HUES64 (cell line): ENCODE results near the gene TMEM140.

Source experiments
- H3K27ac ChIP-seq: 2 replicates; pipeline ENCODE4 v1.7.0; 2013; ENCODE audit warnings: low read depth, low read length, inconsistent platforms
- H3K27me3 ChIP-seq: 2 replicates; pipeline ENCODE4 v1.6.1; 2013; ENCODE audit warnings: mild to moderate bottlenecking, low read length; ENCODE audit not compliant: insufficient read depth
- H3K36me3 ChIP-seq: 2 replicates; pipeline ENCODE4 v1.6.1; 2013; ENCODE audit warnings: mild to moderate bottlenecking, low read length; ENCODE audit not compliant: insufficient read depth
- H3K4me1 ChIP-seq: 2 replicates; pipeline ENCODE4 v1.6.1; 2013; ENCODE audit warnings: mild to moderate bottlenecking, low read length, moderate library complexity; ENCODE audit not compliant: insufficient read depth
- H3K4me3 ChIP-seq: 2 replicates; pipeline ENCODE4 v1.5.1; 2013; ENCODE audit warnings: mild to moderate bottlenecking, low read length, moderate library complexity
- H3K9ac ChIP-seq: 2 replicates; pipeline ENCODE4 v1.6.1; 2013; ENCODE audit warnings: mild to moderate bottlenecking, low read depth, low read length
- H3K9me3 ChIP-seq: 2 replicates; pipeline ENCODE4 v1.6.1; 2013; ENCODE audit warnings: low read depth, low read length; ENCODE audit not compliant: insufficient read depth
- WGBS: fragments of 150-250, 120-280 bp; methylation state at CpG from one replicate; pipeline ENCODE4 v1.1.7; 2013; ENCODE audit warnings: missing lambda C conversion rate; 5-methylcytosine and 5-hydroxymethylcytosine counted together

TMEM140 gene

DNA sequence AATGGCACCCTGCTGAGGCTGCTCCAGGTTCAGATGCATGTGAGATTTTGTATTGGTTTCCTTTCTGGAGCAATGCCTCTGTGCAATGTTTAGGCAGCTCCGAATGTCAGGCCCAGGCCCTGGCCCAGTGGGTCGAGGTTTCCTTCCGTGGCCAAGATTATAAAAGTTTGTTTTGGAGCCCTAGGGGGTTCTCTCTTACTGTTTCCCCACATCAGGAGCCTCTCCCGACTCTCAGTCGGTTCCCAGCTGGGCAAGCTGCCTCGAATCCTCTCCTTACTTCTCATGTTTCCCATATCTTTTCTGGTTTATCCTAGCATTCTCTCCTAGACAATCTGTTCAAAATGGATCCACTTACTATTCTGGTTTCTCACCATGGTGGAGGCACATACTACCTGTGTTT, 11.0 kb downstream of the TMEM140 start:
- Histone ChIP-seq H3K4me3 (no peak overlapping the region), H3K27ac (no peak overlapping the region), H3K36me3 (peaks cover 11% of the 10 kb centered on the region), H3K27me3 (no peaks in the 10 kb centered on the region), H3K9me3 (peaks cover 22% of the 10 kb centered on the region), H3K9ac (no peak overlapping the region), H3K4me1 (peaks cover 23% of the 10 kb centered on the region)
- WGBS, result 87% methylated on average over 6 of the region's 6 CpGs

DNA sequence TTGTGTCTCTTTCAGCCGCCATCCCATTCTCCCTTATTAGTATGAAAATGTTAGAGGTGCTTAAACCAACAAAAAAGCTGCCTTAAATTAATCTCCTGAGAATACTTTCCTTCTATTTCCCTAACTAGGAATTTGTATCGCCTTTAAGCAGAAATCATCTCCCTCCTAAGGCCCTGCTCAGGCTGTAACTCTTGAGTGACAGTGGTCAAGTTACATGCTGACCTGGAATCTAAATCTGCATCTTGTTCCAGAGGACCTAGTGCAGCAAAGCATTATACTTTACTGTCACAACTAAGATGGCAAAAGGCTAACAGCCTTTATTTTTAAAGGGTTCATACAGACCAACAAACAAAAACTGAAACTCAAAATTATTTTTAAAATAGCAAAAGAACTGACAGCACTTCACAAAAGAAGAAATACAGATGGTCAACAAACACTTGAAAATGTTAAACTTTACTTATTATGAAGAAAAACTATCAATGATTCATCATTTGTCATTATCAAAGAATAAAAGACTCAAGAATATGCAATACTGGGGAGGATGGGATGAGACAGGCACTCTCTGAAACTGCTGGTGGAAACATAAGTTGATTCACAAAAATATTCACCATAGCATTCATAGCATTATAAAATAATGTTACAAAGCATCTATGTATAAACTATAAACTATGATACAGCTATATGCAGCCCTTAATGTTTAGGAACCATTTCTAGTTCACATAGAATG, 11.7 kb downstream of the TMEM140 start:
- Histone ChIP-seq H3K27me3 (no peaks in the 10 kb centered on the region), H3K36me3 (peaks cover 17% of the 10 kb centered on the region), H3K9me3 (peaks cover 22% of the 10 kb centered on the region), H3K4me1 (peaks cover 23% of the 10 kb centered on the region), H3K4me3 (no peak overlapping the region), H3K9ac (peak overlapping the region; percentile 29; the same call in 1 of the 2 replicates), H3K27ac (peak overlapping the region; percentile 51; the same call in 1 of the 2 replicates)
- WGBS, result 95% methylated on average over 2 of the region's 2 CpGs

- WGBS, result 91% methylated on average over 4 of the region's 5 CpGs
- Histone ChIP-seq H3K4me3 (no peak overlapping the region), H3K36me3 (peaks cover 23% of the 10 kb centered on the region), H3K27ac (peak overlapping the region; percentile 51), H3K4me1 (peaks cover 23% of the 10 kb centered on the region), H3K27me3 (no peaks in the 10 kb centered on the region), H3K9ac (peak overlapping the region; percentile 29; the same call in 1 of the 2 replicates), H3K9me3 (peaks cover 21% of the 10 kb centered on the region)
Measured at GRCh38 chr7:135160098-135160857, 12.4 kb downstream of the TMEM140 start.

DNA sequence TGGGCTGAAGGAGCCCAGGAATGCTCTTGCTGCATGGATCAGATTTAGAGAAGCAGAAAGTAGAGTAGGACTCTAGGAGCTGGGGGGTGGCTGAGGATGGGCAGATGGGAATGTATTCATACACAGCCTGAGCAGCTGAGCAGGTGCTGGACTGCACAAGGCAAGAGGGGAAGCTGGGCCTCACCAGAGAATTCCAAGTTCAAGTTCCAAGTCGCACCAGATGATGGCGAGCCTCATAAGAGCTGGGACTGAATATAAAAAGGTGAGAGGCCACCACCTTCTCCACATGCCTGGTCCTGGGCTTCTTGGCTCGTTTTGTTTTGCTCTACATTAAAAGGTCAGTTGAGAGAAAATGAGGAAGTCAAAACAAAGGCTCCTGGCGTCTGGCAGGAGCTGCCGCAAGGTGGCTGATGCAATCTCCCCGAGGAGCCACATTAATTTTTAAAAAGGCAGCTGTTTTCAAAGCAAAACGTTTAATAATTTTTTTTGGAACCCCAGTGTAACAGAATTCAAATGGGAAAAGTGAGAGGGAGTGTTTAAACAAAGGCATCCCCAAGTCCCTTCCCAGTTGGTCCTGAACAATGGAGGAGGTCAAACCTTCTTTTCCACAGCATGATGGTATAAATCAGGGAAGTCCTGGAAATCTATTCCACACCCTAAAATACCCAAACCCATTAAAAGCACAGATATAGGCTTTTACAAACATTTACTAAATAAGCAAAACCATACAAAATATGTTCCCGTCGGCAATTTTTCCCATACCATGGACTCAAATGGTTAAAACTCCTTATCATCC, 13.2 kb downstream of the TMEM140 start:
- peaks cover 14% of the 10 kb centered on the region for H3K9me3 ChIP-seq
- peaks cover 23% of the 10 kb centered on the region for H3K4me1 ChIP-seq
- H3K36me3 ChIP-seq, result peaks cover 31% of the 10 kb centered on the region
- H3K27me3 ChIP-seq, result no peaks in the 10 kb centered on the region
- no peak overlapping the region for H3K4me3 ChIP-seq
- peak overlapping the region; percentile 11; the same call in 1 of the 2 replicates for H3K27ac ChIP-seq
- WGBS, result 79% methylated on average over 9 of the region's 9 CpGs
- H3K9ac ChIP-seq, result peak overlapping the region; percentile 29; the same call in 1 of the 2 replicates

GRCh38 chr7:135161669-135162068, 13.8 kb downstream of the TMEM140 start:
- peaks cover 23% of the 10 kb centered on the region for H3K4me1 ChIP-seq
- H3K36me3 ChIP-seq, result peaks cover 37% of the 10 kb centered on the region
- peaks cover 8% of the 10 kb centered on the region for H3K9me3 ChIP-seq
- H3K4me3 ChIP-seq, result no peak overlapping the region
- WGBS, result 92% methylated on average over 6 of the region's 6 CpGs
- no peaks in the 10 kb centered on the region for H3K27me3 ChIP-seq
- no peak overlapping the region for H3K9ac ChIP-seq
- no peak overlapping the region for H3K27ac ChIP-seq

- Histone ChIP-seq H3K4me3 (no peak overlapping the region), H3K27me3 (no peaks in the 10 kb centered on the region), H3K36me3 (peaks cover 42% of the 10 kb centered on the region), H3K9me3 (peaks cover 7% of the 10 kb centered on the region; the same call in 1 of the 2 replicates), H3K27ac (no peak overlapping the region), H3K4me1 (peaks cover 23% of the 10 kb centered on the region), H3K9ac (no peak overlapping the region)
- 89% methylated on average over 1 of the region's 2 CpGs for WGBS
Measured at GRCh38 chr7:135162382-135163001, 14.6 kb downstream of the TMEM140 start.

GRCh38 chr7:135164357-135165061, 16.6 kb downstream of the TMEM140 start:
- Histone ChIP-seq H3K27me3 (no peaks in the 10 kb centered on the region), H3K4me3 (no peak overlapping the region), H3K9ac (no peak overlapping the region), H3K4me1 (peaks cover 21% of the 10 kb centered on the region), H3K36me3 (peaks cover 54% of the 10 kb centered on the region), H3K9me3 (peaks cover 7% of the 10 kb centered on the region; the same call in 1 of the 2 replicates), H3K27ac (no peak overlapping the region)
- 87% methylated on average over 18 of the region's 18 CpGs for WGBS

DNA sequence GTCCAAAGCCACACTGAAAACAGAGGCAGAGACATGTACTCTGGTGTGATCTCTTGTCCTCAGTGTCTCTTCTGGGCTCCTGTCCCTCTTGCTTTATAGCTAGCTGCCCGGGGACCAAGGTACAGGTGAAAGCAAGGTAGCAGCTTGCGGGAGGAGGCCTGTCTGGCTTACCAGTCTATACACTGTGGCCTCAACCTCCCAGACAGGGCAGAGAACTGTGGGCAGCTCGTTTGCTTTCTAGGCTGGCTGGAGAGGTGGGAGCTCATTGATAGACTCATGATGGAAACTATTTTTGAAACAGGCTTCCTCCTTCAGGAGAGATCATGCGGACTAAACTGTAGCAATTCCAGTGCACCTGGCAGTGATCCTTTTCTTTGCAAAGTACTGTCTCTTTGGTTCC, 18.0 kb downstream of the TMEM140 start:
- Histone ChIP-seq H3K36me3 (peaks cover 54% of the 10 kb centered on the region), H3K4me3 (no peak overlapping the region), H3K4me1 (peaks cover 9% of the 10 kb centered on the region), H3K9me3 (peaks cover 7% of the 10 kb centered on the region; the same call in 1 of the 2 replicates), H3K27ac (no peak overlapping the region), H3K27me3 (no peaks in the 10 kb centered on the region), H3K9ac (no peak overlapping the region)
- 91% methylated on average over 4 of the region's 4 CpGs for WGBS

DNA sequence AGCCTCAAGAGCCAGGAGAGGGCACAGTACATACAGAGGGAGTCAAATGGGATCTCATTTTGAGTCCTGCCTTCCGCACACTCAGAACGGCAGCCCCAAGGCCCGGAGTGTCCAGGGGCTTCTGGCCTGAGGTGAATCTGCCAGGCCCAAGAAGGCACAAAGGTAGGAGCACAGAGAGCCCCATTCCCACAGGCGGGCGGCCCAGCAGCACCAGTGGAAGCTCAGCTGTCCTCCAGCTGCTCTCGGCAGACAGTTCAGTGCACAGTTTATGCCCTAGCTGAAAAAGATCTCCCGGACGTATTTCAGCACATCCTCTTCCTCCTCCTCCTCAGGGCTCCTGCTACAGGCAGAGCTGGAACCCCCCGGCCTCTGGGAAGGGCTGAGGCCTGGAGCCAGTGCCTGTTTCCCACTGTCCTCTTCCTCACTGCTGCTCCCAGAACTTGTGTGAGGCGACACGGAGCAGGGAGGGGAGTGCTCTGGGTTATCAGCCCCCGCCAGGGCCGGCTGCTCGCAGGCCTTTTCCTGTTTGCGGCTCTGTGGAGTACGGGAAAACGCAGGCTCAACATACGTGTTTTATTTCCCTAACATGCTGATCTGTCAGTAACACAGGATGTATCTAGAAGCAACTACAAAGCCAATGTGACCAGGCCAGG, 18.6 kb downstream of the TMEM140 start:
- 97% methylated on average over 18 of the region's 18 CpGs for WGBS
- H3K4me1 ChIP-seq, result peaks cover 6% of the 10 kb centered on the region
- H3K36me3 ChIP-seq, result peaks cover 54% of the 10 kb centered on the region
- no peak overlapping the region for H3K9ac ChIP-seq
- H3K27ac ChIP-seq, result no peak overlapping the region
- H3K9me3 ChIP-seq, result peaks cover 7% of the 10 kb centered on the region; the same call in 1 of the 2 replicates
- no peaks in the 10 kb centered on the region for H3K27me3 ChIP-seq
- no peak overlapping the region for H3K4me3 ChIP-seq
